GM21529 (cell line): Measurements from ENCODE around the gene POLR3E.
"Not testable (repeated sequence)": the region's sequence is repeated elsewhere in the genome, so short reads cannot be mapped to it uniquely, and the experiment has no call there.

Experiments
- ATAC-seq: cut with Tn5 transposase; IDR thresholded peaks from one replicate; pipeline ENCODE4 v1.9.1; 2021; ENCODE audit not compliant: unreplicated experiment

Gene POLR3E

DNA sequence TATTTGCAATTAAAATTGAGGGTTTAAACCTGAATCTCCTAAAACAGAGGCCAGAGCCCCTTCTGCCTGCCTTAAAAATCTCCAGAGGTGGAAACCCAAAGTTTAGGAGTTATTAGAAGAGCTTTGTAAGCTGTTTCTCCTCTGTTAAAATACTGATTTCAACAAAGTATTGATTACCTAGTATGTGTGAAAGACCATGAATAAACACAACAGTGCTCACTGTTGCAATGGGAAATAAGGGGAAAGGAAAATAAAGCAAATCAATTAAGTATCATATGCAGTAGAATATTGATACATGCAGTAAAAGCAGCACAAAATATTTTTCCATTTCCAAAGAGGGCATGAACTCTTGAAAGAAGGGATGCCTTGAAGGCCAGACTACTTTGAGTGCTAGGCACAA, 62.5 kb downstream of the POLR3E start:
- ATAC-seq: no peak

GRCh38 chr16:22360963-22361659, 63.9 kb downstream of the POLR3E start:
- no peak for ATAC-seq

DNA sequence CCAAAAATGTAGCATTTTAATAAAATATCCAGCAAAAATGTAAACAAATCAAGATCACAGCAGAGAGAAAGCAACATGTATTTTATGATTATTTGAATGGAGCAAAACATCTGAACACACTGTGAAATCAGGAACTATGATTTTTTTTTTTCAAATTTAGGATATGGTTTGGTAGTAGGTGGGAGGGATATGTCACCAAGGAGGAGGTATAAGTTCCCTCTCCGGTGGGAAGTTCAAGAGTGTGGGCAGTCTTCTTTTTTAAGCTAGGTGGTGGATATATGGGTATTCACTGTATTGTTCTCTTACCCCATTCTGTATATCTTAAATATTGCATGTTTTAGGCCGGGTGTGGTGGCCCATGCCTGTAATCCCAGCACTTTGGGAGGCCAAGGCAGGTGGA, 67.0 kb downstream of the POLR3E start:
- no peak for ATAC-seq

GRCh38 chr16:22366371-22366770, 69.2 kb downstream of the POLR3E start:
- ATAC-seq: no peak

DNA sequence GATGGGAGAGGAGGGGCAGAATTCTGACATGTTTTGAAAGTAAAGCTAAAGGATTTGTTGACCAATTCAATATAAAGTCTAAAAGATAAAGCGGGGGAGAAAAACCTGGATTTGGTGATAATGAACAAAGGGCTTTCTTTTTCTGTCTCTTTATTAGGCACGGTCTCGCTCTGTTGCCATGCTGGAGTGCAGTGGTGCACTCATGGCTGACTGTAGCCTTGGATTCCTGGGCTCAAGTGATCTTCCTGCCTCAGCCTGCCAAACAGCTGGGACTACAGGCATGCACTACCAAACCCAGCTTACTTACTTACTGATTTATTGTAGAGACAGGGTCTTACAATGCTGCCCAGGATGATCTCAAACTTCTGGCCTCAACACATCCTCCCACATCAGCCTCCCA, 69.7 kb downstream of the POLR3E start:
- no peak for ATAC-seq

DNA sequence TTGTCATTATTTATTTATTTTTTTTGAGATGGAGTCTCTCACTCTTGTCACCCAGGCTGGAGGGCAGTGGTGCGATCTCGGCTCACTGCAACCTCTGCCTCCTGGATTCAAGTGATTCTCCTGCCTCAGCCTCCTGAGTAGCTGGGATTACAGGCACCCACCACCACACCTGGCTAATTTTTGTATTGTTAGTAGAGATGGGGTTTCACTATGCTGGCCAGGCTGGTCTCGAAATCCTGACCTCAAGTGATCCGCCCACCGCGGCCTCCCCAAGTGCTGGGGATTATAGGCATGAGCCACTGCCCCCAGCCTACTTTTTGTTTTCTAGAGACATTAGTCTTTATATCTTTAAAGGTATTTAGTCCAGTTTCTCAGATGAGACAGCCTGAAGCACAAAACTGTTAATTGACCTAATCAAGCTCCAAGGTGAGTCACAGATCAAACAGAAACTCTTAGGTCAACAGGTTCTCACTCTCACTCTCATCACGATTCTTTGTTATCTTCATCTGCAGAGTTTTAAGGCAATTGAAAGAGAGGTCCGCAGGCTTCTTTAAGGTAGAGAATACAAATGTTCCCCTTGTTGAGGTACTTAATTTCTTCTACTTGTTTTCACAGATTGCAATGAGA, 71.1 kb downstream of the POLR3E start:
- not testable (repeated sequence) for ATAC-seq

GRCh38 chr16:22369221-22369811, 72.1 kb downstream of the POLR3E start:
- no peak for ATAC-seq

GRCh38 chr16:22370038-22370820, 73.0 kb downstream of the POLR3E start:
- no peak for ATAC-seq

- no peak for ATAC-seq
Observed at GRCh38 chr16:22372882-22373661, 75.9 kb downstream of the POLR3E start.

GRCh38 chr16:22373662-22374310, 76.6 kb downstream of the POLR3E start:
- ATAC-seq: peak; percentile 13

GRCh38 chr16:22374311-22375116, 77.3 kb downstream of the POLR3E start, which contains the start of gene CDR2:
Gene CDR2, minus strand, starts transcription at chr16:22374619. Its CDS starts 310 bp downstream, at chr16:22374309.
- ATAC-seq: peak; percentile 92

DNA sequence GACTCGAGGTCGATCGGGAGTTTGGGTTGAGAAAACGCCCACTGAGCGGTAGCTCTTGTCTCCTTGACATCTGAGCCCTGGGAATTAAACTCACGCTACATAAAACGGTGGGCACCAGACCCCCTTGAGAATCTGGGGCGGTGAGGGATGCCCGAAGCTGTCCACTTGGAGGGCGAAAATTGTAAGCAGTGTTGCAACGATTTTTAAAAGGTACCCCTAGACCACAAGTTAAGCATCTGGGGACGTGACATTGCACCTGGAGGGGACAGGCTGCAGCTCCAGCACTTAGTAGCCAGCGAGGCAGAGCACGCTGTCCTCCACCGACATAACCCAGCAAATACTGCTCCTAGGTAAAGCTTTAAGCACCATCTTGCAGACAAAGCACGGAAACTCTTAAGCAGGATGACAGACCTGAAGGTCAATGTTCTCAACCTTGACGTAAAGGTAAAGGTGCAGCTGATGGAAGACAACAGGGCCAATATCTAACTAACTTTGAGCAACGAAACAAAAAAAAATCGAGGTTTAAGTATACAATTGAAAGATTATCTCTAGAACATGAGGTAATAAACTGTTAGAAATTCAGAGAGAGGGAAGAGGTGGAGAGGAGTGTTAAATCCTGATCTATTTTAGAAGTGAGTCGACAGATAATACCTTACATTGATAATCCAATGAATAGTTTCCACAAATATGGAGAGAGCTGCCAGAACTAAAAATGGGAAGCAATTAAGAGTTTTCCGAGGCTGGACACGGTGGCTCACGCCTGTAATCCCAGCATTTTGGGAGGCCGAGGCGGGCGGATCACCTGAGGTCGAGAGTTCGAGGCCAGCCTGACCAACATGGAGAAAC, 78.1 kb downstream of the POLR3E start:
- no peak for ATAC-seq

DNA sequence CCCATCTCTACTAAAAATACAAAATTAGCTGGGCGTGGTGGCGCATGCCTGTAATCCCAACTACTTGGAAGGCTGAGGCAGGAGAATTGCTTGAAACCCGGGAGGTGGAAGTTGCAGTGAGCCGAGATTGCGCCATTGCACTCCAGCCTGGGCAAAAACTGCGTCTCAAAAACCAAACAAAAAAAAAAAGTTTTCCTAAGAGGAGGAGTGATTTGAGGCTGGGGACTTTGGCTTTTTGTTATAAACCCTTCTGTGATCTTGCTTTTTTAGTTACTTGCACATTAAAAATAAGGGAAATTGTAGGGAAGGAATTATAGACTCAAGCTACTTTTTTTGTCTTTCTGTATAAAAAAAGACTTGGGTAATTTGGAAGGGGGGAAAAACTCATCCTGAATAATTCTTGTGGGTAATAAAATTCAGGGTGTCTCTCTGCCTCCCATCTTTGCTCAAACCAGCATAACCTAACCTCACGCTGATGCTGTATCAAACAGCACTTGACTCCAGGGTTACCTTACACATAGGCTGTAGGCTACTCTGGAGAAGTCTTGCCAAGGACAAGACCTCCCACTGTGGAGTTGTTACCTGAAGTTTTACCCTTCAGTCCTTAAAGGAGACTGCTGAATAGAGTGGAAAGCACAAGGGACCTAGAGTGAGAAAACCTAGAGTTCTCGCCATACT, 78.9 kb downstream of the POLR3E start:
- ATAC-seq: no peak

GRCh38 chr16:22379656-22380055, 82.4 kb downstream of the POLR3E start:
- ATAC-seq: no peak

GRCh38 chr16:22380529-22380928, 83.3 kb downstream of the POLR3E start:
- ATAC-seq: no peak

DNA sequence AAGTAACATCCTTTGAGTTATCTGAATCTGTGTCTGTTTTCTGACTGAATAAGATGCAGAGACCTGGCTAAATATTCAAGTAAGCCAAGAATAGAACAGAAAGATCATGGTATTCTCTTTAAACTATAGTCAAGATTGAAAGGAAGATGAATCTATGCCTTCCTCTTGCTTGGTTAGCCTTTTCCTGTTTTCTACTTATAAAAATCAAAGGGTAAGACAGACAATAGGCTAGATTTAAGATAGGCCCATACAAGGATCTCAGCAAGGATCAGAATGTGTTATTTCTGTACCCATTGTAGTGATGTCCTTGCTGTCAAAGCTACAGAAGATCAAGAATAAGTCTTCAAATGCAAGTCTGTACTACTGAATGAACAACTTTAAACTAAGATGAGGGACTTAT, 84.2 kb downstream of the POLR3E start:
- ATAC-seq: no peak

GRCh38 chr16:22383827-22384226, 86.6 kb downstream of the POLR3E start:
- no peak for ATAC-seq
